Endodermal cell (in vitro differentiated cells): ENCODE results near the gene FBXO48. TPM values are rescaled to one million over a fixed set of nuclear protein-coding genes. Genes with fewer than 3 reads are reported as not detected.

ENCODE experiments used
- DNase-seq: peaks from one replicate; pipeline ENCODE4 v3.0.0-alpha.2; 2017
- H3K27ac ChIP-seq: 2 replicates; pipeline ENCODE4 v1.5.1; 2013; ENCODE audit warnings: mild to moderate bottlenecking, low read depth, low read length, moderate library complexity
- H3K27me3 ChIP-seq: 2 replicates; pipeline ENCODE4 v1.6.1; 2013; ENCODE audit warnings: mild to moderate bottlenecking, low read length, moderate library complexity; ENCODE audit not compliant: insufficient read depth, control insufficient read depth, poor library complexity, severe bottlenecking
- H3K36me3 ChIP-seq: 2 replicates; pipeline ENCODE4 v1.7.0; 2013; ENCODE audit warnings: mild to moderate bottlenecking, low read length, moderate library complexity; ENCODE audit not compliant: control insufficient read depth, insufficient read depth
- H3K4me1 ChIP-seq: one replicate; pipeline ENCODE4 v1.7.0; 2013; ENCODE audit warnings: low read length; ENCODE audit not compliant: control insufficient read depth, insufficient read depth
- H3K4me3 ChIP-seq: 2 replicates; pipeline ENCODE4 v1.5.1; 2013; ENCODE audit warnings: mild to moderate bottlenecking, low read length, moderate library complexity
- H3K9ac ChIP-seq: 2 replicates; pipeline ENCODE4 v1.6.1; 2013; ENCODE audit warnings: mild to moderate bottlenecking, low read length, moderate library complexity; ENCODE audit not compliant: poor library complexity, severe bottlenecking; ENCODE audit errors: extremely low read depth
- H3K9me3 ChIP-seq: 2 replicates; pipeline ENCODE4 v1.6.1; 2013; ENCODE audit warnings: mild to moderate bottlenecking, low read length, moderate library complexity; ENCODE audit not compliant: control insufficient read depth
- H3K27ac Mint-ChIP-seq: 2 replicates; pipeline ENCODE4 v1.8.0; 2020; ENCODE audit warnings: mixed read lengths
- H3K27me3 Mint-ChIP-seq: 2 replicates; pipeline ENCODE4 v1.8.0; 2021; ENCODE audit warnings: mild to moderate bottlenecking, mixed read lengths; ENCODE audit not compliant: insufficient read depth
- H3K36me3 Mint-ChIP-seq: 2 replicates; pipeline ENCODE4 v1.8.0; 2020; ENCODE audit warnings: low read depth, mixed read lengths
- H3K4me1 Mint-ChIP-seq: 2 replicates; pipeline ENCODE4 v1.8.0; 2020; ENCODE audit warnings: mixed read lengths
- H3K4me3 Mint-ChIP-seq: 2 replicates; pipeline ENCODE4 v1.8.0; 2020; ENCODE audit warnings: mild to moderate bottlenecking, moderate library complexity, mixed read lengths
- H3K9me3 Mint-ChIP-seq: 2 replicates; pipeline ENCODE4 v1.8.0; 2020; ENCODE audit warnings: mild to moderate bottlenecking, mixed read lengths
- WGBS, 2 experiments: methylation state at CpG; one replicate each; pipeline versions ENCODE4 v1.1.5 to v1.1.7; 2013; ENCODE audit warnings: missing lambda C conversion rate in 2 of 2, mixed read lengths in 1 of 2; ENCODE audit not compliant: insufficient coverage in 1 of 2, insufficient read length in 1 of 2; 5-methylcytosine and 5-hydroxymethylcytosine counted together
- total RNA-seq, 2 donors: library from RNA; stranded (reverse); fragmentation: NEBNext Ultra II Directional in 1 of 2; extraction: Animal tissue kit (Norgen Biotek cat#: 25700) in 1 of 2; gene quantifications; 2 replicates in 1 of 2; 3 replicates in 1 of 2; pipeline ENCODE4 v1.2.1, GENCODE V29; 2021
- TF ChIP-seq, protein P1 (sequence below): fragments of 200-600 bp; sonication (generic); conservative IDR thresholded peaks from 2 replicates; pipeline ENCODE4 v1.5.0; 2021; ENCODE audit warnings: antibody characterized with exemption, mild to moderate bottlenecking

FBXO48 gene
- total RNA-seq, 2 donors from 2014 or later: 1.3 to 1.5 TPM

DNA sequence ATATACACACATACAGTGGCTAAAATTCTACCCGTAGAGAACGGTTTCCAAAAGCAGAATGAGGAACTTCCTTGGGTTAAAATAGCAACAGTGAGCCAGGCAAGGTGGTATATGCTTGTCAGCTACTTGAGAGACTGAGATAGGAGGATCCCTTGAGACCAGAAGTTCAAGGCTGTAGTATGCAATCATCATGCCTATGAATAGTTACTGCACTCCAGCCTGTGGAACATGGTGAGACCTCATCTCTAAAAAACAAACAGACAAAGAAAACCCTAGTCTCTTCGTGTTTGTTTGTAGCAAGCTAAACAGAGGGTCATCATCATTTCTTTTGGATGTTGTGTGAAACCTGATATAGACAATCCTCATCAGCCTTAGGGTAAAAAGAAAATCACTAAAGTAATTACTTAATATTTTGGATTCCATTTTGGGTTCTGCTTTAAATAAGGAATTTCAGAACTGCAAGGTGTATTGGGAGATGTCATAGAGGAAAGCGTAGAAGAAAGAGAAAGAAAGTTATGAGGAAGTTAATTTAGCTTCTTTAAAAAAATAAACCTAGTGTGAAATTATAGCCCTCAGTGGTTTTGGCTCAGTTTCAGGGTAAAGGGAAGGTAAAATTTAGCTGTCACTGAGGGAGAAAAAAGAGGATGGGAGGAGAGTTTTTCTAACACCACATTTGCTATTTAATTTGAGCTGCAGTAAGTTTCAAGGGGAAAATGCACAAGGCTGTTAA is 55.5 kb downstream of the FBXO48 start:
- no peak overlapping the region for H3K4me3 ChIP-seq
- no peak overlapping the region for H3K27ac Mint-ChIP-seq
- H3K9me3 ChIP-seq: no peaks in the 10 kb centered on the region
- TF ChIP-seq, protein P1, sequence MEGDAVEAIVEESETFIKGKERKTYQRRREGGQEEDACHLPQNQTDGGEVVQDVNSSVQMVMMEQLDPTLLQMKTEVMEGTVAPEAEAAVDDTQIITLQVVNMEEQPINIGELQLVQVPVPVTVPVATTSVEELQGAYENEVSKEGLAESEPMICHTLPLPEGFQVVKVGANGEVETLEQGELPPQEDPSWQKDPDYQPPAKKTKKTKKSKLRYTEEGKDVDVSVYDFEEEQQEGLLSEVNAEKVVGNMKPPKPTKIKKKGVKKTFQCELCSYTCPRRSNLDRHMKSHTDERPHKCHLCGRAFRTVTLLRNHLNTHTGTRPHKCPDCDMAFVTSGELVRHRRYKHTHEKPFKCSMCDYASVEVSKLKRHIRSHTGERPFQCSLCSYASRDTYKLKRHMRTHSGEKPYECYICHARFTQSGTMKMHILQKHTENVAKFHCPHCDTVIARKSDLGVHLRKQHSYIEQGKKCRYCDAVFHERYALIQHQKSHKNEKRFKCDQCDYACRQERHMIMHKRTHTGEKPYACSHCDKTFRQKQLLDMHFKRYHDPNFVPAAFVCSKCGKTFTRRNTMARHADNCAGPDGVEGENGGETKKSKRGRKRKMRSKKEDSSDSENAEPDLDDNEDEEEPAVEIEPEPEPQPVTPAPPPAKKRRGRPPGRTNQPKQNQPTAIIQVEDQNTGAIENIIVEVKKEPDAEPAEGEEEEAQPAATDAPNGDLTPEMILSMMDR: no peak
- no peak overlapping the region for H3K27ac ChIP-seq
- peaks cover 2% of the 10 kb centered on the region for H3K9me3 Mint-ChIP-seq
- no peak for DNase-seq
- H3K36me3 Mint-ChIP-seq: no peaks in the 10 kb centered on the region
- no peaks in the 10 kb centered on the region for H3K27me3 ChIP-seq
- no peaks in the 10 kb centered on the region for H3K4me1 Mint-ChIP-seq
- peaks cover 29% of the 10 kb centered on the region for H3K27me3 Mint-ChIP-seq
- H3K4me1 ChIP-seq: no peaks in the 10 kb centered on the region
- no peaks in the 10 kb centered on the region for H3K36me3 ChIP-seq
- no peak overlapping the region for H3K9ac ChIP-seq
- H3K4me3 Mint-ChIP-seq: no peak overlapping the region
- 96 to 97% methylated on average over 2 to 4 of the region's 4 CpGs for WGBS, 2 experiments

Other genes with a start within 250 kb of the FBXO48 start
- 10 to 100 TPM; 57.4 to 59.5 TPM for gene PPP3R1, start 214.8 kb downstream of the FBXO48 start, total RNA-seq
- gene CNRIP1, start 147.3 kb downstream of the FBXO48 start, total RNA-seq: under 1 TPM in 1 of 2 donors, not detected in 1; 0.57 TPM
- not detected for gene PLEK, start 102.0 kb downstream of the FBXO48 start, total RNA-seq
- 1 to 10 TPM; 8.7 to 9.7 TPM for gene APLF, start 291 bp upstream of the FBXO48 start, total RNA-seq
- gene PROKR1, start 176.3 kb upstream of the FBXO48 start, total RNA-seq: 1 to 10 TPM; 2.9 to 4.4 TPM